22Rv1 (cell line): ENCODE measurements around the gene FRA10AC1.

Experiments
- CTCF ChIP-seq: fragments of 450-650 bp; IDR thresholded peaks from 2 replicates; pipeline ENCODE4 v1.5.1; 2017; ENCODE audit warnings: mild to moderate bottlenecking
- ZFX ChIP-seq: fragments of 450-650 bp; IDR thresholded peaks from 2 replicates; pipeline ENCODE4 v1.6.1; 2017; ENCODE audit warnings: antibody characterized with exemption, borderline replicate concordance

GRCh38 chr10:93715345-93715744 is 13.0 kb upstream of the FRA10AC1 start:
- TF ChIP-seq CTCF (no peak), ZFX (no peak)
